Neutrophil (primary cell): ENCODE data around the gene PAX8.

Experiments used
- H3K27ac ChIP-seq: fragments of 200-600 bp; sonication (generic); 2 replicates; pipeline ENCODE4 v1.5.1; 2016; ENCODE audit warnings: mild to moderate bottlenecking, moderate library complexity
- H3K27me3 ChIP-seq: fragments of 200-600 bp; sonication (generic); 2 replicates; pipeline ENCODE4 v1.6.0; 2016; ENCODE audit warnings: mild to moderate bottlenecking
- H3K36me3 ChIP-seq: fragments of 200-600 bp; sonication (generic); 2 replicates; pipeline ENCODE4 v1.5.1; 2017
- H3K4me1 ChIP-seq, 2 experiments: fragments of 200-600 bp in 1 of 2; sonication (generic) in 1 of 2; 1 replicate in 1 of 2; 2 replicates in 1 of 2; pipeline versions ENCODE4 v1.5.1 to v1.6.1; 2013 to 2016; ENCODE audit warnings: low read depth in 1 of 2, low read length in 1 of 2, mild to moderate bottlenecking in 1 of 2, moderate library complexity in 1 of 2; ENCODE audit not compliant: control insufficient read depth in 1 of 2, insufficient read depth in 1 of 2
- H3K4me3 ChIP-seq, 2 experiments: fragments of 200-600 bp in 1 of 2; sonication (generic) in 1 of 2; 1 replicate in 1 of 2; 2 replicates in 1 of 2; pipeline ENCODE4 v1.5.1; 2013 to 2016; ENCODE audit warnings: low read depth in 1 of 2, low read length in 1 of 2, mild to moderate bottlenecking in 1 of 2, moderate library complexity in 1 of 2
- H3K9me3 ChIP-seq: fragments of 200-600 bp; sonication (generic); 2 replicates; pipeline ENCODE4 v1.5.1; 2016
- TF ChIP-seq, protein P1 (sequence below): fragments of 200-600 bp; sonication (generic); IDR thresholded peaks from 2 replicates; pipeline ENCODE4 v1.5.1; 2016; ENCODE audit warnings: antibody characterized with exemption

PAX8 gene

DNA sequence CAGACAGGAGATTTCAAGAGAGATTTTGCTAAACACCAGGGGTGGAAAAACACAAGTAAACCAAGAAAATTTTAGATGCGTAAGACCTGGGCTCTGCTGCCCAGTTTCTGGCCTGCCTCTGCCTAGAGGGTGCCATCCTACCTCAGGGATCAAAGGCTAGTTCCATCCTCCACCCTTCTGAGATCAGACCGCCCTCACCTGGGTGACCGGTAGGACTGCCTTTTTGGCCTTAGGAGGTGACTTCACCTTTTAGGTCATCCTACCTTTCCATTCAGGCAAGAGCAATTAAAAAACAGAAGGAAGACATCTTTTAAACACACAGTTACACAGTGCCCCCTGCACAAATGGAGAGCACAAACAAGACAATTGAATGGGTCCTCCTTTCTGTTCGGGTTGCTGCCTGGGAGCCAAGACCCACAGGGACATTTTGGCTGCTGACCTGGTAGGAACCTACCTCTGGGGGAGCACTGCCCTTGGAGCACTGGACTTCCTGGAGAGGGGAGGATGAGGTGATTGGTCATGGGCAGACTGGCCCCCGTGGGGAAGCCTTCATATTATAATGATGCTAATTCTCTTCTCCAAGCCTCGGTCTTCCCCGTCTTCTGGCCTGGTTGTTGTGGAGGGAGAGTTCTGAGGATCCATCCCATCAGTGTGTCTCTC is 101.9 kb downstream of the PAX8 start:
- Histone ChIP-seq H3K4me1 (peaks cover 82 to 96% of the 10 kb centered on the region in 2 experiments), H3K9me3 (no peaks in the 10 kb centered on the region), H3K36me3 (peaks cover 37% of the 10 kb centered on the region), H3K27me3 (no peaks in the 10 kb centered on the region), H3K4me3 (peak overlapping the region; percentile 84 to 98), H3K27ac (peak overlapping the region; percentile 96)
- TF ChIP-seq, protein P1, sequence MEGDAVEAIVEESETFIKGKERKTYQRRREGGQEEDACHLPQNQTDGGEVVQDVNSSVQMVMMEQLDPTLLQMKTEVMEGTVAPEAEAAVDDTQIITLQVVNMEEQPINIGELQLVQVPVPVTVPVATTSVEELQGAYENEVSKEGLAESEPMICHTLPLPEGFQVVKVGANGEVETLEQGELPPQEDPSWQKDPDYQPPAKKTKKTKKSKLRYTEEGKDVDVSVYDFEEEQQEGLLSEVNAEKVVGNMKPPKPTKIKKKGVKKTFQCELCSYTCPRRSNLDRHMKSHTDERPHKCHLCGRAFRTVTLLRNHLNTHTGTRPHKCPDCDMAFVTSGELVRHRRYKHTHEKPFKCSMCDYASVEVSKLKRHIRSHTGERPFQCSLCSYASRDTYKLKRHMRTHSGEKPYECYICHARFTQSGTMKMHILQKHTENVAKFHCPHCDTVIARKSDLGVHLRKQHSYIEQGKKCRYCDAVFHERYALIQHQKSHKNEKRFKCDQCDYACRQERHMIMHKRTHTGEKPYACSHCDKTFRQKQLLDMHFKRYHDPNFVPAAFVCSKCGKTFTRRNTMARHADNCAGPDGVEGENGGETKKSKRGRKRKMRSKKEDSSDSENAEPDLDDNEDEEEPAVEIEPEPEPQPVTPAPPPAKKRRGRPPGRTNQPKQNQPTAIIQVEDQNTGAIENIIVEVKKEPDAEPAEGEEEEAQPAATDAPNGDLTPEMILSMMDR: no peak

- peaks cover 37% of the 10 kb centered on the region for H3K36me3 ChIP-seq
- peak overlapping the region; percentile 84 to 98 for H3K4me3 ChIP-seq
- peak overlapping the region; percentile 96 for H3K27ac ChIP-seq
- TF ChIP-seq, protein P1: no peak
- no peaks in the 10 kb centered on the region for H3K9me3 ChIP-seq
- H3K27me3 ChIP-seq: no peaks in the 10 kb centered on the region
- H3K4me1 ChIP-seq: peaks cover 75 to 88% of the 10 kb centered on the region in 2 experiments
Measured at GRCh38 chr2:113175736-113176695, 102.7 kb downstream of the PAX8 start.

- Histone ChIP-seq H3K4me1 (peaks cover 66 to 79% of the 10 kb centered on the region in 2 experiments), H3K4me3 (peak overlapping the region; percentile 84 to 98), H3K9me3 (no peaks in the 10 kb centered on the region), H3K27ac (peak overlapping the region; percentile 96), H3K27me3 (no peaks in the 10 kb centered on the region), H3K36me3 (peaks cover 32% of the 10 kb centered on the region)
- TF ChIP-seq, protein P1: no peak
Measured at GRCh38 chr2:113175042-113175628, 103.6 kb downstream of the PAX8 start.

DNA sequence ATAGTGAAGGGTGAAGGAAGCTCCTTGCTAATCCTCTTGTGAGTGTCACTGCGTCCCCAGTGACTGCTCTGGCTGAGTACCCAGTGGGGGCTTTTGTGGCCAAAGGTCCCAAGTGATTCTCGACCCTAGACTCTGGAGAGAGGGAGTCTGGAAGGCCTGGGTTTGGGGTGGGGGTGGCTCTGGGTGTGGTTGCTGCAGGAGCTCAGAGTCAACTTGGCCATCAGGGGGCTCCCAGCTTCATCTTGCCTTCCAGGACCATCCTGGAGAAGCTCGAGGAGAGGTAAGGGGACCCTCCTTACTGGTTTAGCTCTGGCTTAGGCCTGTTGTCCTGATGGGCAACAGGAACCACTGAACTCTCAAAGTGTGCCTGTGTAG is 104.4 kb downstream of the PAX8 start:
- H3K4me3 ChIP-seq: peak overlapping the region; percentile 84 to 98
- TF ChIP-seq, protein P1: no peak
- peaks cover 66 to 79% of the 10 kb centered on the region in 2 experiments for H3K4me1 ChIP-seq
- H3K27me3 ChIP-seq: no peaks in the 10 kb centered on the region
- peak overlapping the region; percentile 96 for H3K27ac ChIP-seq
- H3K36me3 ChIP-seq: peaks cover 30% of the 10 kb centered on the region
- no peaks in the 10 kb centered on the region for H3K9me3 ChIP-seq

- H3K4me3 ChIP-seq: peak within 1 kb of the TSS; percentile 84 to 98
- no peaks in the 10 kb centered on the region for H3K9me3 ChIP-seq
- TF ChIP-seq, protein P1: peak; percentile 34
- peaks cover 66 to 79% of the 10 kb centered on the region in 2 experiments for H3K4me1 ChIP-seq
- H3K36me3 ChIP-seq: peaks cover 26% of the 10 kb centered on the region
- peak within 1 kb of the TSS; percentile 96 for H3K27ac ChIP-seq
- no peaks in the 10 kb centered on the region for H3K27me3 ChIP-seq
Measured at GRCh38 chr2:113173542-113174375, 105.0 kb downstream of the PAX8 start, which contains the start of gene PSD4. Gene PSD4, plus strand, starts transcription at chr2:113173971. Its CDS starts 8,486 bp downstream, at chr2:113182457.
